PC-3 (cell line): ENCODE results near the gene RBPJ. TPM values are rescaled to one million over a fixed set of nuclear protein-coding genes. Genes with fewer than 3 reads are reported as not detected.

Experiments used
- ATAC-seq: fragments of 200-7000 bp; cut with Tn5 transposase; 2 replicates; pipeline ENCODE4 v1.9.1; 2020; ENCODE audit warnings: mild to moderate bottlenecking, moderate library complexity
- BruUV-seq: library from RNA; stranded (reverse); fragments of 400-500 nt; replicated peaks from 2 replicates; lab custom pipeline; 2021; lab: Mats Ljungman, UMichigan
- CTCF ChIA-PET: fragments of 300-600 bp; sonication (Branson Sonifier 250); formaldehyde crosslinking; loops from one replicate; lab custom pipeline; 2022; ENCODE audit warnings: antibody characterized with exemption; lab: Charles Lee
- POLR2A ChIA-PET: fragments of 300-600 bp; sonication (Branson Sonifier 250); formaldehyde crosslinking; loops from one replicate; lab custom pipeline; 2022; ENCODE audit warnings: antibody characterized with exemption; ENCODE audit not compliant: unreplicated experiment; lab: Charles Lee
- DNase-seq: peaks from one replicate; pipeline ENCODE4 v3.0.0-alpha.2; 2015
- H2AFZ ChIP-seq: fragments of 300-600 bp; sonication (generic); 2 replicates; pipeline ENCODE4 v1.6.0; 2016; ENCODE audit warnings: antibody characterized with exemption, low read length
- H3F3A ChIP-seq: fragments of 300-600 bp; sonication (generic); one replicate; pipeline ENCODE4 v1.6.0; 2017; ENCODE audit warnings: antibody characterized with exemption, low read length, control low read depth, mild to moderate bottlenecking; ENCODE audit not compliant: unreplicated experiment
- H3K27ac ChIP-seq: fragments of 300-600 bp; sonication (generic); 2 replicates; pipeline ENCODE4 v1.5.1; 2016; ENCODE audit warnings: mild to moderate bottlenecking, low read length
- H3K27me3 ChIP-seq: fragments of 300-600 bp; sonication (generic); 2 replicates; pipeline ENCODE4 v1.6.1; 2016; ENCODE audit warnings: low read length, mixed read lengths
- H3K36me3 ChIP-seq: fragments of 300-600 bp; sonication (generic); 2 replicates; pipeline ENCODE4 v1.6.1; 2016; ENCODE audit warnings: low read depth, mixed run types, low read length, mixed read lengths
- H3K4me1 ChIP-seq: fragments of 300-600 bp; sonication (generic); 2 replicates; pipeline ENCODE4 v1.5.1; 2016; ENCODE audit warnings: low read length; ENCODE audit not compliant: insufficient read depth
- H3K4me2 ChIP-seq: fragments of 300-600 bp; sonication (generic); 2 replicates; pipeline ENCODE4 v1.6.0; 2016; ENCODE audit warnings: low read length
- H3K4me3 ChIP-seq: fragments of 300-600 bp; sonication (generic); 2 replicates; pipeline ENCODE4 v1.5.1; 2016; ENCODE audit warnings: mild to moderate bottlenecking, low read length, mixed read lengths
- H3K79me2 ChIP-seq: fragments of 300-600 bp; sonication (generic); 2 replicates; pipeline ENCODE4 v1.6.1; 2017; ENCODE audit warnings: low read length, mixed read lengths
- H3K9ac ChIP-seq: fragments of 300-600 bp; sonication (generic); 2 replicates; pipeline ENCODE4 v1.6.0; 2016; ENCODE audit warnings: mild to moderate bottlenecking, low read length
- H3K9me2 ChIP-seq: fragments of 300-600 bp; sonication (generic); replicated peaks from 2 replicates; pipeline ENCODE4 v1.6.1; 2016; ENCODE audit warnings: mixed run types, low read length, mixed read lengths
- H3K9me3 ChIP-seq: fragments of 300-600 bp; sonication (generic); 2 replicates; pipeline ENCODE4 v1.6.1; 2016; ENCODE audit warnings: low read length, mixed read lengths
- H4K20me1 ChIP-seq: fragments of 300-600 bp; sonication (generic); 2 replicates; pipeline ENCODE4 v1.6.1; 2016; ENCODE audit warnings: low read length, mixed read lengths
- EZH2 ChIP-seq: fragments of 300-600 bp; sonication (generic); IDR thresholded peaks from one replicate; pipeline ENCODE4 v1.6.1; 2017; ENCODE audit warnings: antibody characterized with exemption, mild to moderate bottlenecking, low read length; ENCODE audit not compliant: unreplicated experiment
- EZH2phosphoT487 ChIP-seq: fragments of 300-600 bp; sonication (generic); IDR thresholded peaks from 2 replicates; pipeline ENCODE4 v1.6.1; 2018; ENCODE audit warnings: mild to moderate bottlenecking, antibody characterized with exemption, low read length, borderline replicate concordance
- intact Hi-C: fragments of 100-400 bp; cut with micrococcal nuclease; formaldehyde crosslinking; loops from 2 replicates; pipeline ENCODE4 v1.9.0; 2023
- total RNA-seq: library from RNA; depleted of rRNA; stranded (reverse); fragments of >200 nt; gene quantifications from 2 replicates; pipeline ENCODE4 v1.2.3, GENCODE V29; 2014
- TF ChIP-seq, protein P1 (sequence below): fragments of 300-600 bp; sonication (generic); conservative IDR thresholded peaks from 2 replicates; pipeline ENCODE4 v1.5.1; 2017; ENCODE audit warnings: antibody characterized with exemption, low read depth, mild to moderate bottlenecking, low read length

Gene RBPJ
- total RNA-seq, 1 experiment from 2014 or later, result 39.1 TPM

DNA sequence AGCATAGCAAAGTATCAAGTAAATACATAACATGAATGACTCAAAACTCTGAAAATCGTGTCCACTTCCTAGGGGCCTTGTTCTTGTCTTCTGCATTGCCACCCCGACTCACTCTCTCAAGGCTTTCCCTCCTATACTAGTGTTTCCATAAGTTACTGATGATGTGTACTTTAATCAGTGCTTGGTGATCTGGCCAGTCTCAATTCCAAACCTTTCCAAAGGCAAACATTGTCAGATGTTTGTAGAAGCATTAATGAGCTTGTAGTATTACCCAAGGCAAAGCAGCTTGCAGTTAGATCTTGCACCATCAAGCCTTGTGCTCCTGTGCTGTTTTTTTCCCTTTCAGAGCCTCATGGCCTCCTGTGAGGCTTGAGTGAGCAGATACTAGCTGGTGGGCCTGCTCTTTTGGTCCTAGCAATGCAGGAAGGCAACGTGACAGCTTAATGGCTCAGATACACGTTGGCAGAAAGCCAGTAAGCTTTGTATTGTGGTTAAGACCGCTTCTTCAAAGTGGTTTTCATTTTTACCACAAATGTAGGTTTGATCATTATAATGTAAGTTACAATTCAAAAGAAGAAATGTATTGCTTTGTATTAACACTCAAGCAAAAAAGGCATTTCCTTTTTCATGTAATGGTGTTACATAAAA is 51.8 kb downstream of the RBPJ start:
- H4K20me1 ChIP-seq, result peaks cover 23% of the 10 kb centered on the region; the same call in 1 of the 2 replicates
- intact Hi-C loops, result no loop called here
- no peaks in the 10 kb centered on the region for H3K9me3 ChIP-seq
- H3K27me3 ChIP-seq, result no peaks in the 10 kb centered on the region
- BruUV-seq, result no TSS peak
- ATAC-seq (peak; percentile 88), DNase-seq (peak; percentile 62)
- H3K9ac ChIP-seq, result no peak overlapping the region
- no peak overlapping the region for H2AFZ ChIP-seq
- no peaks in the 10 kb centered on the region for H3F3A ChIP-seq
- peaks cover 42% of the 10 kb centered on the region for H3K4me1 ChIP-seq
- H3K36me3 ChIP-seq, result no peaks in the 10 kb centered on the region; the same call in 1 of the 2 replicates
- TF ChIP-seq, protein P1, sequence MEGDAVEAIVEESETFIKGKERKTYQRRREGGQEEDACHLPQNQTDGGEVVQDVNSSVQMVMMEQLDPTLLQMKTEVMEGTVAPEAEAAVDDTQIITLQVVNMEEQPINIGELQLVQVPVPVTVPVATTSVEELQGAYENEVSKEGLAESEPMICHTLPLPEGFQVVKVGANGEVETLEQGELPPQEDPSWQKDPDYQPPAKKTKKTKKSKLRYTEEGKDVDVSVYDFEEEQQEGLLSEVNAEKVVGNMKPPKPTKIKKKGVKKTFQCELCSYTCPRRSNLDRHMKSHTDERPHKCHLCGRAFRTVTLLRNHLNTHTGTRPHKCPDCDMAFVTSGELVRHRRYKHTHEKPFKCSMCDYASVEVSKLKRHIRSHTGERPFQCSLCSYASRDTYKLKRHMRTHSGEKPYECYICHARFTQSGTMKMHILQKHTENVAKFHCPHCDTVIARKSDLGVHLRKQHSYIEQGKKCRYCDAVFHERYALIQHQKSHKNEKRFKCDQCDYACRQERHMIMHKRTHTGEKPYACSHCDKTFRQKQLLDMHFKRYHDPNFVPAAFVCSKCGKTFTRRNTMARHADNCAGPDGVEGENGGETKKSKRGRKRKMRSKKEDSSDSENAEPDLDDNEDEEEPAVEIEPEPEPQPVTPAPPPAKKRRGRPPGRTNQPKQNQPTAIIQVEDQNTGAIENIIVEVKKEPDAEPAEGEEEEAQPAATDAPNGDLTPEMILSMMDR, result no peak
- TF ChIP-seq EZH2phosphoT487 (no peak), EZH2 (no peak)
- peaks cover 97% of the 10 kb centered on the region for H3K79me2 ChIP-seq
- peak overlapping the region; percentile 44 for H3K4me2 ChIP-seq
- ChIA-PET CTCF (interaction anchor here (0.6 kb wide), 1 partner anchor 312 kb away, joined by 3 read pairs; no protein-coding TSS in a partner anchor), POLR2A (no interaction called here)
- no peak overlapping the region for H3K4me3 ChIP-seq
- H3K9me2 ChIP-seq, result no peaks in the 10 kb centered on the region
- peak overlapping the region; percentile 46 for H3K27ac ChIP-seq

DNA sequence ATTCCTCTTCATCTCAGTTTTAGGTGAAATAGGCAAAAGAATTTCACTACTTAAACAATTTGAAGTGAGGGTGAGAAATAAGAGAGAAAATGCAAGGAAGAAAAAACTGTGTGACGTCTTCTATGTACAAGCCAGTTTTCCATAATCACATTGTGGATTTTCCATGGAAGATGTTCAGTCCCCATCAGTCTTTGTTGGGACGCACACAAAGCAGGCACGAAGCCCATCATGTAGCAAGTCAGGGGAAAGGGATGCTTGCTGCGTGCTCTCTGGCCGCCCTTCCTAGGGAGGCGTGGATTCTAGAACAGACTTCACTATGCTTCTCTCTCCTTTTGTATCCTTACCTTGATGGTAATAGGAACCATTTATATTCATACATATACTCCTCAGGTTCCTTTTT is 54.7 kb downstream of the RBPJ start:
- no peak for DNase-seq
- H3K4me3 ChIP-seq, result no peak overlapping the region
- H3K9me3 ChIP-seq, result no peaks in the 10 kb centered on the region
- no peaks in the 10 kb centered on the region for H3K9me2 ChIP-seq
- TF ChIP-seq EZH2, result no peak
- TF ChIP-seq, protein P1, result no peak
- TF ChIP-seq EZH2phosphoT487, result no peak
- no TSS peak for BruUV-seq
- no peak for ATAC-seq
- no peak overlapping the region for H3K4me2 ChIP-seq
- H3K36me3 ChIP-seq, result no peaks in the 10 kb centered on the region
- no peak overlapping the region for H3K27ac ChIP-seq
- H2AFZ ChIP-seq, result no peak overlapping the region
- ChIA-PET POLR2A (no interaction called here), CTCF (no interaction called here)
- peaks cover 26% of the 10 kb centered on the region; the same call in 1 of the 2 replicates for H4K20me1 ChIP-seq
- H3K9ac ChIP-seq, result no peak overlapping the region
- H3K4me1 ChIP-seq, result peaks cover 24% of the 10 kb centered on the region
- H3K27me3 ChIP-seq, result no peaks in the 10 kb centered on the region
- peaks cover 95% of the 10 kb centered on the region for H3K79me2 ChIP-seq
- intact Hi-C loops, result no loop called here
- no peaks in the 10 kb centered on the region for H3F3A ChIP-seq
